Liver (tissue), 9 donors: Measurements from ENCODE around the gene RPL7L1. TPM values are rescaled to one million over a fixed set of nuclear protein-coding genes. Genes with fewer than 3 reads are reported as not detected.

Experiments
- DNase-seq: peaks from one replicate; pipeline ENCODE4 v3.0.0-alpha.2; 2017; ENCODE audit warnings: low spot score
- H3K27ac ChIP-seq, 2 donors: one replicate each; pipeline ENCODE4 v1.7.0; 2013; ENCODE audit warnings: inconsistent platforms in 2 of 2, low read length in 2 of 2, control low read depth in 1 of 2, low read depth in 1 of 2, mild to moderate bottlenecking in 1 of 2
- H3K27me3 ChIP-seq, 4 donors: one replicate each; pipeline versions ENCODE4 v1.6.1 to v1.7.0; 2013; ENCODE audit warnings: low read length in 3 of 4, inconsistent platforms in 1 of 4, mild to moderate bottlenecking in 1 of 4, moderate library complexity in 1 of 4; ENCODE audit not compliant: control insufficient read depth in 4 of 4, insufficient read depth in 4 of 4
- H3K36me3 ChIP-seq, 4 donors: one replicate each; pipeline versions ENCODE4 v1.6.1 to v1.7.0; 2013; ENCODE audit warnings: low read length in 3 of 4, mild to moderate bottlenecking in 3 of 4, low read depth in 1 of 4, moderate library complexity in 1 of 4; ENCODE audit not compliant: control insufficient read depth in 4 of 4, insufficient read depth in 3 of 4
- H3K4me1 ChIP-seq, 4 donors: one replicate each; pipeline versions ENCODE4 v1.6.1 to v1.7.0; 2013; ENCODE audit warnings: low read length in 3 of 4, mild to moderate bottlenecking in 3 of 4, moderate library complexity in 1 of 4; ENCODE audit not compliant: control insufficient read depth in 4 of 4, insufficient read depth in 4 of 4
- H3K4me3 ChIP-seq, 3 donors: one replicate each; pipeline versions ENCODE4 v1.6.1 to v1.7.0; 2013; ENCODE audit warnings: low read length in 3 of 3, control low read depth in 1 of 3, low read depth in 1 of 3, mild to moderate bottlenecking in 1 of 3
- H3K9ac ChIP-seq, 2 donors: one replicate each; pipeline ENCODE4 v1.7.0; 2013; ENCODE audit warnings: low read length in 2 of 2, mild to moderate bottlenecking in 2 of 2, moderate library complexity in 2 of 2, control low read depth in 1 of 2, low read depth in 1 of 2
- H3K9me3 ChIP-seq, 4 donors: one replicate each; pipeline versions ENCODE4 v1.6.1 to v1.7.0; 2013; ENCODE audit warnings: low read length in 3 of 4; ENCODE audit not compliant: control insufficient read depth in 4 of 4
- EGR1 ChIP-seq, 2 donors: IDR thresholded peaks; 2 replicates each; pipeline ENCODE4 v1.6.1; 2016 to 2018; ENCODE audit warnings: antibody characterized with exemption in 2 of 2, low read depth in 2 of 2
- FOXA1 ChIP-seq: IDR thresholded peaks from 2 replicates; pipeline ENCODE4 v1.6.1; 2016; ENCODE audit warnings: antibody characterized with exemption
- FOXA2 ChIP-seq: IDR thresholded peaks from 2 replicates; pipeline ENCODE4 v1.6.1; 2016; ENCODE audit warnings: antibody characterized with exemption
- GABPA ChIP-seq, 2 donors: IDR thresholded peaks in 1 of 2; conservative IDR thresholded peaks in 1 of 2; 2 replicates each; pipeline ENCODE4 v1.6.1; 2016; ENCODE audit warnings: antibody characterized with exemption in 2 of 2, mild to moderate bottlenecking in 1 of 2, moderate library complexity in 1 of 2
- HNF4A ChIP-seq, 2 donors: conservative IDR thresholded peaks; 2 replicates each; pipeline ENCODE4 v1.6.1; 2016; ENCODE audit warnings: antibody characterized with exemption in 2 of 2, mild to moderate bottlenecking in 2 of 2
- HNF4G ChIP-seq: IDR thresholded peaks from 2 replicates; pipeline ENCODE4 v1.6.1; 2016; ENCODE audit warnings: antibody characterized with exemption
- JUND ChIP-seq, 2 donors: IDR thresholded peaks; 2 replicates each; pipeline ENCODE4 v1.6.1; 2016; ENCODE audit warnings: antibody characterized with exemption in 2 of 2
- NR2F2 ChIP-seq: IDR thresholded peaks from 2 replicates; pipeline ENCODE4 v1.6.1; 2016; ENCODE audit warnings: antibody characterized with exemption
- RAD21 ChIP-seq, 2 donors: IDR thresholded peaks; 2 replicates each; pipeline ENCODE4 v1.6.1; 2016; ENCODE audit warnings: antibody characterized with exemption in 2 of 2, mild to moderate bottlenecking in 2 of 2
- RXRA ChIP-seq, 2 donors: IDR thresholded peaks; 2 replicates each; pipeline ENCODE4 v1.6.1; 2017 to 2018; ENCODE audit warnings: antibody characterized with exemption in 2 of 2, mild to moderate bottlenecking in 1 of 2
- SP1 ChIP-seq: IDR thresholded peaks from 2 replicates; pipeline ENCODE4 v1.6.1; 2018; ENCODE audit warnings: antibody characterized with exemption, mild to moderate bottlenecking
- TAF1 ChIP-seq: conservative IDR thresholded peaks from 2 replicates; pipeline ENCODE4 v1.6.1; 2016; ENCODE audit warnings: antibody characterized with exemption, mild to moderate bottlenecking
- YY1 ChIP-seq: IDR thresholded peaks from 2 replicates; pipeline ENCODE4 v1.6.1; 2016; ENCODE audit warnings: antibody characterized with exemption, mild to moderate bottlenecking
- WGBS: extraction: QIAGEN DNeasy Blood & Tissue Kit; methylation state at CpG from one replicate; pipeline ENCODE4 v1.1.7; 2013; 5-methylcytosine and 5-hydroxymethylcytosine counted together
- polyA plus RNA-seq, 2 donors: library from polyadenylated mRNA; stranded (reverse) in 1 of 2; unstranded in 1 of 2; fragments of 200-250 nt in 1 of 2; fragments of >200 nt in 1 of 2; fragmentation: Nextera tagmentation in 1 of 2; extraction: Ambion mirVana in 1 of 2; gene quantifications; one replicate each; pipeline versions ENCODE4 v1.2.1 to v1.2.3, GENCODE V29; 2013 to 2015
- total RNA-seq, 2 donors: library from RNA; depleted of rRNA; stranded (reverse); fragments of >200 nt; gene quantifications; one replicate each; pipeline ENCODE4 v1.2.3, GENCODE V29; 2014
- TF ChIP-seq, protein P1 (sequence below): fragments of 150-350 bp; IDR thresholded peaks from 2 replicates; pipeline ENCODE4 v1.5.1; 2017; ENCODE audit warnings: improper control_type of control experiment, low read depth, low read length; ENCODE audit not compliant: missing input control
- TF ChIP-seq, protein P2 (sequence below): IDR thresholded peaks from 2 replicates; pipeline ENCODE4 v1.6.1; 2016; ENCODE audit warnings: antibody characterized with exemption
- TF ChIP-seq, protein P3 (sequence below): IDR thresholded peaks from 2 replicates; pipeline ENCODE4 v1.6.1; 2016; ENCODE audit warnings: antibody characterized with exemption
- TF ChIP-seq, protein P4 (sequence below): IDR thresholded peaks from 2 replicates; pipeline ENCODE4 v1.6.1; 2016; ENCODE audit warnings: antibody characterized with exemption, mild to moderate bottlenecking
- TF ChIP-seq, protein P5 (sequence below): IDR thresholded peaks from 2 replicates; pipeline ENCODE4 v1.6.1; 2016; ENCODE audit warnings: antibody characterized with exemption
- donor health status: healthy.
- donor health status: healthy.
- donor health status: healthy.
- donor health status: healthy.
- donor health status: healthy.

RPL7L1 gene
- total and polyA plus RNA-seq, 4 donors = 39.6 to 63.8 (median 47.9) TPM

DNA sequence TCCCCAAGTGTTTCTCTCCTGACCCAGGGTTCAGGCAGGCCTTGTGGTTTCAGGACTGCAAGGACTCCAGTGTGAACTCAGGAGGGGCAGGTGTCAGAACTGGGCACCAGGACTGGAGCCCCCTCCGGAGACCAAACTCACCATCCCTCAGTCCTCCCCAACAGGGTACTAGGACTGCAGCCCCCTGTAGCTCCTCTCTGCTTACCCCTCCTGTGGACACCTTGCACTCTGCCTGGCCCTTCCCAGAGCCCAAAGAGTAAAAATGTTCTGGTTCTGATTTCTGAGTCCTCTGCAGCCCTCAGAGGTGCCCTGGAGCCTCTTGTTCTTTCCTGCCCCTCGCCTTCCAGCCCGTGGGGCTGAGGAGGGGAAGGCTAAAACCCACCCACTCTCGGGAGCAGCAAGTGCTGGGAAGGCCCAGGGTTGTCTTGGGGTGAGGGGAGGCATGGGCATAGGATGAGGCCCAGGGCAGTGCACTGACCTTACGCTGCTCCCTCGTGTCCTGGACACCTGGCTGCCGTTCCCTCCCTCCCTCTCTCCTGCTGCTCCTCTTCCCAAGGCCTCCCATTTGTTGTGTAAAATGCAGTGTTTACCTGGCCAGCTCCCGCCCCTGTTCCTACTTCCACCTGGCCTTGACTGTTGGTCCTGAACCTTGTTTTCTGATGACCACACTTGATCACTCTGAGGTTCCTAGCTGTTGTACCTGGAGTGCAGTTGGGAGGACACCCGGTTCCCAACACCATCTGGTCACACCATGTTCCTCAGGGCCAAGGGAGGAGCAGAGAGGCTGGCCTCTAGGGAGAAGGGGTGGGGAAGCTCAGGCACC lies 59.8 kb downstream of the RPL7L1 start:
- TF ChIP-seq, protein P1, sequence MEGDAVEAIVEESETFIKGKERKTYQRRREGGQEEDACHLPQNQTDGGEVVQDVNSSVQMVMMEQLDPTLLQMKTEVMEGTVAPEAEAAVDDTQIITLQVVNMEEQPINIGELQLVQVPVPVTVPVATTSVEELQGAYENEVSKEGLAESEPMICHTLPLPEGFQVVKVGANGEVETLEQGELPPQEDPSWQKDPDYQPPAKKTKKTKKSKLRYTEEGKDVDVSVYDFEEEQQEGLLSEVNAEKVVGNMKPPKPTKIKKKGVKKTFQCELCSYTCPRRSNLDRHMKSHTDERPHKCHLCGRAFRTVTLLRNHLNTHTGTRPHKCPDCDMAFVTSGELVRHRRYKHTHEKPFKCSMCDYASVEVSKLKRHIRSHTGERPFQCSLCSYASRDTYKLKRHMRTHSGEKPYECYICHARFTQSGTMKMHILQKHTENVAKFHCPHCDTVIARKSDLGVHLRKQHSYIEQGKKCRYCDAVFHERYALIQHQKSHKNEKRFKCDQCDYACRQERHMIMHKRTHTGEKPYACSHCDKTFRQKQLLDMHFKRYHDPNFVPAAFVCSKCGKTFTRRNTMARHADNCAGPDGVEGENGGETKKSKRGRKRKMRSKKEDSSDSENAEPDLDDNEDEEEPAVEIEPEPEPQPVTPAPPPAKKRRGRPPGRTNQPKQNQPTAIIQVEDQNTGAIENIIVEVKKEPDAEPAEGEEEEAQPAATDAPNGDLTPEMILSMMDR = no peak
- TF ChIP-seq NR2F2 (peak; percentile 84), FOXA2 (peak; percentile 88), JUND (IDR thresholded peaks at IDR 0.05) (peak; percentile 85 to 90), RXRA (IDR thresholded peaks at IDR 0.05) (peak; percentile 98 to 99), GABPA (IDR thresholded peaks at IDR 0.05 in 1 of 2, conservative IDR thresholded peaks at IDR 0.05 in 1 of 2) (peak in 1 of 2 donors; percentile 68), TAF1 (peak; percentile 56), SP1 (peak; percentile 100), HNF4A (conservative IDR thresholded peaks at IDR 0.05) (peak; percentile 98 to 99), HNF4G (peak; percentile 94), FOXA1 (peak; percentile 87), RAD21 (IDR thresholded peaks at IDR 0.05) (peak; percentile 39 to 68), YY1 (peak; percentile 87), EGR1 (IDR thresholded peaks at IDR 0.05; ENCODE audit: low read depth in 2 of 2) (peak in 1 of 2 donors; percentile 61)
- TF ChIP-seq, protein P2, sequence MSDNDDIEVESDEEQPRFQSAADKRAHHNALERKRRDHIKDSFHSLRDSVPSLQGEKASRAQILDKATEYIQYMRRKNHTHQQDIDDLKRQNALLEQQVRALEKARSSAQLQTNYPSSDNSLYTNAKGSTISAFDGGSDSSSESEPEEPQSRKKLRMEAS = peak; percentile 98
- TF ChIP-seq, protein P3, sequence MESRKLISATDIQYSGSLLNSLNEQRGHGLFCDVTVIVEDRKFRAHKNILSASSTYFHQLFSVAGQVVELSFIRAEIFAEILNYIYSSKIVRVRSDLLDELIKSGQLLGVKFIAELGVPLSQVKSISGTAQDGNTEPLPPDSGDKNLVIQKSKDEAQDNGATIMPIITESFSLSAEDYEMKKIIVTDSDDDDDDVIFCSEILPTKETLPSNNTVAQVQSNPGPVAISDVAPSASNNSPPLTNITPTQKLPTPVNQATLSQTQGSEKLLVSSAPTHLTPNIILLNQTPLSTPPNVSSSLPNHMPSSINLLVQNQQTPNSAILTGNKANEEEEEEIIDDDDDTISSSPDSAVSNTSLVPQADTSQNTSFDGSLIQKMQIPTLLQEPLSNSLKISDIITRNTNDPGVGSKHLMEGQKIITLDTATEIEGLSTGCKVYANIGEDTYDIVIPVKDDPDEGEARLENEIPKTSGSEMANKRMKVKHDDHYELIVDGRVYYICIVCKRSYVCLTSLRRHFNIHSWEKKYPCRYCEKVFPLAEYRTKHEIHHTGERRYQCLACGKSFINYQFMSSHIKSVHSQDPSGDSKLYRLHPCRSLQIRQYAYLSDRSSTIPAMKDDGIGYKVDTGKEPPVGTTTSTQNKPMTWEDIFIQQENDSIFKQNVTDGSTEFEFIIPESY = peak; percentile 93
- TF ChIP-seq, protein P4, sequence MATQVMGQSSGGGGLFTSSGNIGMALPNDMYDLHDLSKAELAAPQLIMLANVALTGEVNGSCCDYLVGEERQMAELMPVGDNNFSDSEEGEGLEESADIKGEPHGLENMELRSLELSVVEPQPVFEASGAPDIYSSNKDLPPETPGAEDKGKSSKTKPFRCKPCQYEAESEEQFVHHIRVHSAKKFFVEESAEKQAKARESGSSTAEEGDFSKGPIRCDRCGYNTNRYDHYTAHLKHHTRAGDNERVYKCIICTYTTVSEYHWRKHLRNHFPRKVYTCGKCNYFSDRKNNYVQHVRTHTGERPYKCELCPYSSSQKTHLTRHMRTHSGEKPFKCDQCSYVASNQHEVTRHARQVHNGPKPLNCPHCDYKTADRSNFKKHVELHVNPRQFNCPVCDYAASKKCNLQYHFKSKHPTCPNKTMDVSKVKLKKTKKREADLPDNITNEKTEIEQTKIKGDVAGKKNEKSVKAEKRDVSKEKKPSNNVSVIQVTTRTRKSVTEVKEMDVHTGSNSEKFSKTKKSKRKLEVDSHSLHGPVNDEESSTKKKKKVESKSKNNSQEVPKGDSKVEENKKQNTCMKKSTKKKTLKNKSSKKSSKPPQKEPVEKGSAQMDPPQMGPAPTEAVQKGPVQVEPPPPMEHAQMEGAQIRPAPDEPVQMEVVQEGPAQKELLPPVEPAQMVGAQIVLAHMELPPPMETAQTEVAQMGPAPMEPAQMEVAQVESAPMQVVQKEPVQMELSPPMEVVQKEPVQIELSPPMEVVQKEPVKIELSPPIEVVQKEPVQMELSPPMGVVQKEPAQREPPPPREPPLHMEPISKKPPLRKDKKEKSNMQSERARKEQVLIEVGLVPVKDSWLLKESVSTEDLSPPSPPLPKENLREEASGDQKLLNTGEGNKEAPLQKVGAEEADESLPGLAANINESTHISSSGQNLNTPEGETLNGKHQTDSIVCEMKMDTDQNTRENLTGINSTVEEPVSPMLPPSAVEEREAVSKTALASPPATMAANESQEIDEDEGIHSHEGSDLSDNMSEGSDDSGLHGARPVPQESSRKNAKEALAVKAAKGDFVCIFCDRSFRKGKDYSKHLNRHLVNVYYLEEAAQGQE = peak; percentile 75
- TF ChIP-seq, protein P5, sequence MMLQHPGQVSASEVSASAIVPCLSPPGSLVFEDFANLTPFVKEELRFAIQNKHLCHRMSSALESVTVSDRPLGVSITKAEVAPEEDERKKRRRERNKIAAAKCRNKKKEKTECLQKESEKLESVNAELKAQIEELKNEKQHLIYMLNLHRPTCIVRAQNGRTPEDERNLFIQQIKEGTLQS = peak; percentile 89
- Histone ChIP-seq H3K27me3 (no peaks in the 10 kb centered on the region), H3K27ac (peak overlapping the region; percentile 40 to 83), H3K4me1 (peaks cover 23 to 58% (median 52%) of the 10 kb centered on the region in 4 donors), H3K9ac (no peak overlapping the region), H3K36me3 (peaks cover 2 to 25% (median 5%) of the 10 kb centered on the region in 4 donors), H3K4me3 (peak overlapping the region in 1 of 3 donors; percentile 21), H3K9me3 (no peaks in the 10 kb centered on the region)
- DNase-seq = peak; percentile 43
- 43% methylated on average over 9 of the region's 9 CpGs for WGBS

Other genes with a start within 250 kb of the RPL7L1 start
- gene PRPH2, start 157.0 kb upstream of the RPL7L1 start, total RNA-seq = under 1 TPM; 0.08 to 0.33 TPM
- gene PRPH2, start 157.0 kb upstream of the RPL7L1 start, polyA plus RNA-seq = under 1 TPM; 0.06 to 0.17 TPM
- 10 to 100 TPM; 12.4 to 13.5 TPM for gene TBCC, start 133.5 kb upstream of the RPL7L1 start, total RNA-seq
- 10 to 100 TPM in 1 of 2 donors, 1 to 10 TPM in 1; 6.9 to 10.9 TPM for gene TBCC, start 133.5 kb upstream of the RPL7L1 start, polyA plus RNA-seq
- gene BICRAL, start 97.6 kb upstream of the RPL7L1 start, total RNA-seq = 1 to 10 TPM; 5.5 to 6.8 TPM
- gene BICRAL, start 97.6 kb upstream of the RPL7L1 start, polyA plus RNA-seq = 1 to 10 TPM; 1.7 to 2.3 TPM
- gene PTCRA, start 36.4 kb downstream of the RPL7L1 start, total RNA-seq = 1 to 10 TPM in 1 of 2 donors, not detected in 1; 1.1 TPM
- gene PTCRA, start 36.4 kb downstream of the RPL7L1 start, polyA plus RNA-seq = under 1 TPM in 1 of 2 donors, not detected in 1; 0.63 TPM
- 10 to 100 TPM; 17.2 to 18.0 TPM for gene CNPY3, start 49.9 kb downstream of the RPL7L1 start, total RNA-seq
- gene CNPY3, start 49.9 kb downstream of the RPL7L1 start, polyA plus RNA-seq = 10 to 100 TPM; 36.5 to 41.0 TPM
- gene GNMT, start 81.1 kb downstream of the RPL7L1 start, total RNA-seq = 100 to 1,000 TPM in 1 of 2 donors, 10 to 100 TPM in 1; 10.5 to 140 TPM
- 100 to 1,000 TPM; 119 to 163 TPM for gene GNMT, start 81.1 kb downstream of the RPL7L1 start, polyA plus RNA-seq
- gene PEX6, start 99.6 kb downstream of the RPL7L1 start, total RNA-seq = 10 to 100 TPM; 15.1 to 20.7 TPM
- gene PEX6, start 99.6 kb downstream of the RPL7L1 start, polyA plus RNA-seq = 10 to 100 TPM in 1 of 2 donors, 1 to 10 TPM in 1; 5.4 to 15.4 TPM
- gene PPP2R5D, start 105.0 kb downstream of the RPL7L1 start, total RNA-seq = 10 to 100 TPM; 12.9 to 13.9 TPM
- gene PPP2R5D, start 105.0 kb downstream of the RPL7L1 start, polyA plus RNA-seq = 10 to 100 TPM in 1 of 2 donors, 1 to 10 TPM in 1; 6.7 to 13.5 TPM
- 10 to 100 TPM; 10.7 to 24.0 TPM for gene MEA1, start 134.3 kb downstream of the RPL7L1 start, total RNA-seq
- 10 to 100 TPM; 37.2 to 50.3 TPM for gene MEA1, start 134.3 kb downstream of the RPL7L1 start, polyA plus RNA-seq
- 10 to 100 TPM; 51.2 to 66.5 TPM for gene KLHDC3, start 134.6 kb downstream of the RPL7L1 start, total RNA-seq
- 10 to 100 TPM; 30.9 to 49.9 TPM for gene KLHDC3, start 134.6 kb downstream of the RPL7L1 start, polyA plus RNA-seq
- 10 to 100 TPM; 23.4 to 33.4 TPM for gene RRP36, start 142.0 kb downstream of the RPL7L1 start, total RNA-seq
- gene RRP36, start 142.0 kb downstream of the RPL7L1 start, polyA plus RNA-seq = 10 to 100 TPM; 26.0 to 26.4 TPM
- 10 to 100 TPM; 10.3 to 10.4 TPM for gene CUL7, start 174.2 kb downstream of the RPL7L1 start, total RNA-seq
- gene CUL7, start 174.2 kb downstream of the RPL7L1 start, polyA plus RNA-seq = 1 to 10 TPM; 2.2 to 5.2 TPM
- 10 to 100 TPM; 19.6 to 23.8 TPM for gene MRPL2, start 179.8 kb downstream of the RPL7L1 start, total RNA-seq
- gene MRPL2, start 179.8 kb downstream of the RPL7L1 start, polyA plus RNA-seq = 10 to 100 TPM; 65.6 to 73.9 TPM
- gene KLC4, start 180.0 kb downstream of the RPL7L1 start, total RNA-seq = 10 to 100 TPM; 33.2 to 97.0 TPM
- gene KLC4, start 180.0 kb downstream of the RPL7L1 start, polyA plus RNA-seq = 10 to 100 TPM; 44.4 to 47.4 TPM
- gene PTK7, start 196.7 kb downstream of the RPL7L1 start, total RNA-seq = 10 to 100 TPM in 1 of 2 donors, 1 to 10 TPM in 1; 1.8 to 10.5 TPM
- gene PTK7, start 196.7 kb downstream of the RPL7L1 start, polyA plus RNA-seq = under 1 TPM; 0.67 to 0.76 TPM